Endothelial cell of umbilical vein (primary cell): Measurements from ENCODE around the gene SLC7A4. TPM values are rescaled to one million over a fixed set of nuclear protein-coding genes. Genes with fewer than 3 reads are reported as not detected.

Experiments used
- BruUV-seq: library from RNA; stranded (reverse); fragments of 400-500 nt; replicated peaks from 2 replicates; lab custom pipeline; 2021; lab: Mats Ljungman, UMichigan
- CTCF ChIA-PET: fragments of 300-600, 350-600 bp; sonication (Branson Sonifier 250); formaldehyde crosslinking; loops from one replicate; lab custom pipeline; 2021; ENCODE audit warnings: antibody characterized with exemption, inconsistent platforms; lab: Charles Lee
- POLR2A ChIA-PET: fragments of 300-600, 350-600 bp; sonication (Branson Sonifier 250); formaldehyde crosslinking; loops from one replicate; lab custom pipeline; 2021; ENCODE audit warnings: antibody characterized with exemption, inconsistent platforms; lab: Charles Lee
- DNase-seq: peaks from one replicate; pipeline ENCODE4 v3.0.0-alpha.2; 2011; ENCODE audit warnings: low read depth, low spot score
- FAIRE-seq: peaks from 2 replicates; lab custom pipeline; 2011; peaks lifted over from hg19 to GRCh38; lab: Jason Lieb, UNC
- H2AFZ ChIP-seq: 2 replicates; pipeline ENCODE4 v1.6.0; 2012; ENCODE audit warnings: low read depth, low read length, control low read depth, inconsistent platforms
- H3K27ac ChIP-seq: 2 replicates; pipeline ENCODE4 v1.5.1; 2011; ENCODE audit warnings: low read depth, mild to moderate bottlenecking, control low read depth, low read length, moderate library complexity; ENCODE audit not compliant: insufficient read depth
- H3K27me3 ChIP-seq, 2 experiments: 2 replicates each; pipeline versions ENCODE4 v1.6.0 to v1.6.1; 2011; ENCODE audit warnings: low read length in 2 of 2, mixed read lengths in 1 of 2; ENCODE audit not compliant: control insufficient read depth in 2 of 2, insufficient read depth in 2 of 2
- H3K36me3 ChIP-seq, 2 experiments: 2 replicates in 1 of 2; 3 replicates in 1 of 2; pipeline ENCODE4 v1.5.1; 2011; ENCODE audit warnings: low read length in 2 of 2, mild to moderate bottlenecking in 1 of 2, moderate library complexity in 1 of 2; ENCODE audit not compliant: control insufficient read depth in 2 of 2, insufficient read depth in 2 of 2; ENCODE audit errors: extremely low read depth in 1 of 2
- H3K4me1 ChIP-seq: 3 replicates; pipeline ENCODE4 v1.5.1; 2011; ENCODE audit warnings: mild to moderate bottlenecking, low read length; ENCODE audit not compliant: control insufficient read depth, insufficient read depth; ENCODE audit errors: extremely low read depth
- H3K4me2 ChIP-seq: 2 replicates; pipeline ENCODE4 v1.6.1; 2011; ENCODE audit warnings: low read length, control low read depth, mixed read lengths; ENCODE audit not compliant: insufficient read depth
- H3K4me3 ChIP-seq, 3 experiments: fragments of 200-600 bp in 1 of 3; sonication (generic), shearing (Covaris generic) in 1 of 3; replicated peaks in 1 of 3; 2 replicates each; pipeline ENCODE4 v1.5.1; 2011 to 2016; ENCODE audit warnings: control low read depth in 3 of 3, low read length in 3 of 3, mild to moderate bottlenecking in 2 of 3, inconsistent platforms in 1 of 3, low read depth in 1 of 3, moderate library complexity in 1 of 3; ENCODE audit not compliant: insufficient read depth in 1 of 3
- H3K79me2 ChIP-seq: 2 replicates; pipeline ENCODE4 v1.6.0; 2012; ENCODE audit warnings: low read length, inconsistent platforms; ENCODE audit not compliant: control insufficient read depth, insufficient read depth
- H3K9ac ChIP-seq: replicated peaks from 2 replicates; pipeline ENCODE3; 2011; ENCODE audit warnings: low read length, control low read depth; ENCODE audit not compliant: insufficient read depth; ENCODE audit errors: extremely low read depth
- H3K9me1 ChIP-seq: replicated peaks from 3 replicates; pipeline ENCODE4 v1.6.0; 2011; ENCODE audit warnings: mild to moderate bottlenecking, low read length; ENCODE audit not compliant: control insufficient read depth, insufficient read depth; ENCODE audit errors: extremely low read depth
- H3K9me3 ChIP-seq: replicated peaks from 2 replicates; pipeline ENCODE4 v1.5.1; 2012; ENCODE audit warnings: low read length, inconsistent platforms; ENCODE audit not compliant: control insufficient read depth, insufficient read depth
- H4K20me1 ChIP-seq: replicated peaks from 2 replicates; pipeline ENCODE3; 2011; ENCODE audit warnings: mild to moderate bottlenecking, low read length; ENCODE audit not compliant: control insufficient read depth, insufficient read depth; ENCODE audit errors: extremely low read depth
- CTCF ChIP-seq, 2 donors: IDR thresholded peaks; 1 replicate in 1 of 2; 2 replicates in 1 of 2; pipeline ENCODE4 v1.5.1; 2011; ENCODE audit warnings: low read length in 2 of 2, mild to moderate bottlenecking in 2 of 2, moderate library complexity in 2 of 2, control low read depth in 1 of 2, inconsistent platforms in 1 of 2, low read depth in 1 of 2; ENCODE audit not compliant: insufficient read depth in 1 of 2; ENCODE audit errors: extremely low read depth in 1 of 2
- EZH2 ChIP-seq: IDR thresholded peaks from 2 replicates; pipeline ENCODE4 v1.6.1; 2012; ENCODE audit warnings: borderline replicate concordance, low read depth, mild to moderate bottlenecking, moderate library complexity, low read length, inconsistent platforms; ENCODE audit not compliant: severe bottlenecking
- FOS ChIP-seq: IDR thresholded peaks from 2 replicates; pipeline ENCODE4 v1.6.1; 2011; ENCODE audit warnings: mild to moderate bottlenecking, low read length, moderate library complexity, borderline replicate concordance; ENCODE audit not compliant: insufficient read depth
- GATA2 ChIP-seq: IDR thresholded peaks from 2 replicates; pipeline ENCODE4 v1.7.0; 2011; ENCODE audit warnings: low read depth, mild to moderate bottlenecking, moderate library complexity, mixed read lengths, low read length; ENCODE audit not compliant: insufficient read length, insufficient read depth
- JUN ChIP-seq: IDR thresholded peaks from 2 replicates; pipeline ENCODE4 v1.6.1; 2011; ENCODE audit warnings: borderline replicate concordance, low read depth; ENCODE audit not compliant: insufficient read length, insufficient read depth
- MYC ChIP-seq: IDR thresholded peaks from one replicate; pipeline ENCODE4 v1.6.1; 2011; ENCODE audit warnings: mild to moderate bottlenecking, low read depth, low read length
- POLR2A ChIP-seq: IDR thresholded peaks from 2 replicates; pipeline ENCODE4 v1.6.1; 2012; ENCODE audit warnings: low read depth, mild to moderate bottlenecking, control low read depth, low read length
- POLR2AphosphoS5 ChIP-seq: IDR thresholded peaks from 2 replicates; pipeline ENCODE4 v1.6.1; 2012; ENCODE audit warnings: low read depth, mild to moderate bottlenecking, control low read depth, low read length, moderate library complexity; ENCODE audit not compliant: insufficient read depth
- dilution Hi-C: fragments of 300-500 bp; cut with MboI; formaldehyde crosslinking; loops from one replicate; pipeline ENCODE4 v1.15.0; 2019; ENCODE audit warnings: low sequenced_read_pairs; ENCODE audit not compliant: extremely low pct_ligation_motif_present
- intact Hi-C: fragments of 100-400 bp; cut with micrococcal nuclease; formaldehyde crosslinking; loops from one replicate; pipeline ENCODE4 v1.10.0; 2022
- polyA plus RNA-seq, 4 experiments: library from polyadenylated mRNA; depleted of rRNA in 3 of 4; stranded (reverse) in 3 of 4; unstranded in 1 of 4; fragments of >200 nt; gene quantifications; 2 replicates each; pipeline versions ENCODE4 v1.2.1 to v1.2.3, GENCODE V29; 2011 to 2012; ENCODE audit warnings: missing spikeins in 1 of 4
- total RNA-seq: library from RNA; stranded (reverse); gene quantifications from 2 replicates; pipeline ENCODE4 v1.2.3, GENCODE V29; 2021
- TF ChIP-seq, protein P1 (sequence below): IDR thresholded peaks from 2 replicates; pipeline ENCODE4 v1.6.1; 2011; ENCODE audit not compliant: insufficient read depth, insufficient read length

SLC7A4 gene
- total and polyA plus RNA-seq, 2 donors (not counting 3 experiments of a cell fraction or from before 2014, with no cell fraction given): not detected

DNA sequence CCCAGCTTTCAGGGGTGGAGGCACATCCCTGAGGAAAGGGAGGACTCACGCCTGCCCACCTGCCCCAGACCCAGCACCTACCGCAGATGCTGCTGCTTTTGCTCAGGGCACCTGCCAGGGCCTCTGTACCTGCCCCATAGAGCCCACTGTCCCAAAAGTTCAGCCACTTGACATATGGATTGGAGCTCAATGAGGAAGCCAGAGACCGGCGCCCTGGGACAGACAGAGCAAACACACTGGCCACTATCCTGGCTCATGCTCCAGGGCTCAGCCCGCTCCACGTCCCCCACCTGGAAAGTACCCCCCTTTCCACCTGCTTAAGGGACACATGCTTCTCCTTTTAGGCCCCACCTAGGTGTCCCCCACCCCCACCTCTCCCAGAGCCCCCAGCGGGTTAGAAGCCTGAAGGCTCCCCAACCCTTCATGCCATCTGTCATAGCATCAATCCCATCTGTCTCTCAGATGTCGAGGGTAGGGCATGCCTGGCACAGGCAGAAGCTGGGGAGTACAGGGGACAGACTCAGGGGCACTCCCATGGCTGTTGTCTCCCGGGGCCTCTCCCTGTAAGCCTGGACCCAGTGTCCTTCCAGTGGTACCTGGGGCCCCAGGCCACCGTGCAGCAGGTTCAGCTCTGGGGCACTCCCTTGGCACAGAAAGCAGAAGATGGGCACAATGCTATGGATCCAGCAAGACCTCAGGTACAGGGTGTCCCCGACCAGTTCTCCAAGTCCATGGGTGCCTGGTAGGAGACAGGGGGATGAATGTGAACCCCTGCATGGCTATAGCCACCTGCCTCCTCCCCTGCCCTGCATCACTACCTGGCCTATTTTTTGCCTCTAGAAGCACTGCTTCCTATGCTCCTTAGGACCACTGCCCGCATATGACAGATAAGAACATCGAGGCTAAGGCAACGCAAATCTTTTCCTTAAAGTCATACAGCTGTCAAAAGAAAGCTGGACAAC is 19.6 kb downstream of the SLC7A4 start:
- ChIA-PET CTCF (interaction anchor here (0.7 to 1.4 kb wide), 2 partner anchors 9 to 10 kb away, joined by 3 to 6 read pairs; partner anchors contain the start of gene THAP7), POLR2A (no interaction called here)
- Histone ChIP-seq H3K9ac (no peak overlapping the region), H3K9me3 (no peaks in the 10 kb centered on the region), H3K4me3 (no peak overlapping the region), H3K36me3 (no peaks in the 10 kb centered on the region), H3K4me2 (no peak overlapping the region), H2AFZ (no peak overlapping the region), H3K27ac (no peak overlapping the region), H3K9me1 (no peaks in the 10 kb centered on the region), H4K20me1 (no peaks in the 10 kb centered on the region), H3K4me1 (peaks cover 13% of the 10 kb centered on the region), H3K27me3 (no peaks in the 10 kb centered on the region), H3K79me2 (no peaks in the 10 kb centered on the region)
- no peak for FAIRE-seq
- dilution Hi-C loops: no loop called here
- no TSS peak for BruUV-seq
- no peak for DNase-seq
- intact Hi-C loops: no loop called here
- no peak for TF ChIP-seq JUN

DNA sequence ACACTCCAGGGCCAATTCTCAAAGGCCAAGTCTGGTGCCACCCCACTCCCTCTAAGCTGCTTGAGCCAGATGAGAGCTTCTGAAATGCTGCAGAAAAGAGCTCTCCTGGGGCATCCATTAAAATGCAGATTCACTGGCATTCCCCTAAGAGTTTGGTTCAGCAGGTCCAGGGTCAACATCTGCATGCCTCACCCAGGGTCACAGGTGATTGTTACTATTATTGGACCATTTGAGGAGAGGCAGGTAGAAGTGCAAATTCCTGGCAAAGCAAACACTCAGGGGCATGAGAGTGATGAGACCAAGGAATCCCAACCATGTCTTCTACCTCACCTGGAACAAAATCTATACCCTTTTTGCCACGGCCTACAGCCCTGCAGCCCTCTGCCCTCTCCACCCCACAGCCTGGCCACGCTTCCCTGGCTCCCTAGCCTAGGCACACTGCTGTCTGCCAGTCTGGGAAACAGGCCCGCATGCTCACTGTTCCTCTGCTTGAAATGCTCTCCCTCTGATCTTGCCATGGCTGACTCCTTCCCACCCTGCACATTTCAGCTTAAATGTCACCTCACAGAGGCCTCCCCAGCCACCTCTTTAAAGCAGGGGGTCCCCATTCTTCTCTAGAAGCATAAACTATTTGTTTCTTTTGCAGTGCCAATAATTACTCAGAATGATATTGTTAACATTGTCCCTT is 21.8 kb downstream of the SLC7A4 start:
- DNase-seq (no peak), FAIRE-seq (no peak)
- Histone ChIP-seq H3K9me1 (no peaks in the 10 kb centered on the region), H3K4me3 (no peak overlapping the region), H3K9ac (no peak overlapping the region), H4K20me1 (no peaks in the 10 kb centered on the region), H2AFZ (no peak overlapping the region), H3K4me2 (no peak overlapping the region), H3K9me3 (no peaks in the 10 kb centered on the region), H3K36me3 (no peaks in the 10 kb centered on the region), H3K79me2 (no peaks in the 10 kb centered on the region), H3K27me3 (no peaks in the 10 kb centered on the region), H3K27ac (no peak overlapping the region), H3K4me1 (peaks cover 13% of the 10 kb centered on the region)
- no peak for TF ChIP-seq POLR2AphosphoS5
- no peak for TF ChIP-seq JUN
- TF ChIP-seq GATA2: no peak
- TF ChIP-seq, protein P1, sequence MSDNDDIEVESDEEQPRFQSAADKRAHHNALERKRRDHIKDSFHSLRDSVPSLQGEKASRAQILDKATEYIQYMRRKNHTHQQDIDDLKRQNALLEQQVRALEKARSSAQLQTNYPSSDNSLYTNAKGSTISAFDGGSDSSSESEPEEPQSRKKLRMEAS: no peak
- no peak for TF ChIP-seq POLR2A
- TF ChIP-seq MYC: no peak
- no peak for TF ChIP-seq FOS
- no peak for TF ChIP-seq EZH2
- no peak for TF ChIP-seq CTCF (IDR thresholded peaks at IDR 0.05; ENCODE audit: extremely low read depth in 1 of 2, insufficient read depth in 1 of 2, low read depth in 1 of 2, low read length in 2 of 2)
- dilution Hi-C loops: no loop called here
- CTCF ChIA-PET: no interaction called here
- no TSS peak for BruUV-seq
- intact Hi-C loops: no loop called here
- POLR2A ChIA-PET: no interaction called here
